G401.6 (cell line): ENCODE results near the gene HSPA4L.
A peak's percentile ranks its signal among the peaks of the same experiment; 100 is the strongest.

Experiments
- FAIRE-seq: peaks from 2 replicates; lab custom pipeline; 2012; peaks lifted over from hg19 to GRCh38; lab: Jason Lieb, UNC

The HSPA4L gene

GRCh38 chr4:127782275-127783025, at the start of gene HSPA4L:
Gene HSPA4L, plus strand, starts transcription at chr4:127782322. Its CDS starts 229 bp downstream, at chr4:127782551.
- FAIRE-seq = no peak

- FAIRE-seq = peak; percentile 96
Observed at GRCh38 chr4:127732623-127733328, 49.3 kb upstream of the HSPA4L start.

- FAIRE-seq = no peak
Observed at GRCh38 chr4:127734976-127735375, 47.1 kb upstream of the HSPA4L start.

- no peak for FAIRE-seq
Observed at GRCh38 chr4:127737295-127737694, 44.8 kb upstream of the HSPA4L start.

GRCh38 chr4:127741247-127741646, 40.9 kb upstream of the HSPA4L start:
- FAIRE-seq = no peak

- no peak for FAIRE-seq
Observed at GRCh38 chr4:127747883-127748282, 34.2 kb upstream of the HSPA4L start.

- FAIRE-seq = no peak
Observed at GRCh38 chr4:127748957-127749356, 33.2 kb upstream of the HSPA4L start.

GRCh38 chr4:127756906-127757305, 25.2 kb upstream of the HSPA4L start:
- FAIRE-seq = no peak

- no peak for FAIRE-seq
Observed at GRCh38 chr4:127759228-127759820, 22.8 kb upstream of the HSPA4L start.

GRCh38 chr4:127759893-127760292, 22.2 kb upstream of the HSPA4L start:
- no peak for FAIRE-seq

GRCh38 chr4:127771535-127772275, 10.4 kb upstream of the HSPA4L start:
- no peak for FAIRE-seq

GRCh38 chr4:127772769-127773671, 9.1 kb upstream of the HSPA4L start:
- FAIRE-seq = no peak

GRCh38 chr4:127775843-127776242, 6.3 kb upstream of the HSPA4L start:
- no peak for FAIRE-seq

GRCh38 chr4:127776620-127777019, 5.5 kb upstream of the HSPA4L start:
- FAIRE-seq = no peak

- no peak for FAIRE-seq
Observed at GRCh38 chr4:127777487-127777886, 4.6 kb upstream of the HSPA4L start.

GRCh38 chr4:127778102-127778501, 4.0 kb upstream of the HSPA4L start:
- FAIRE-seq = no peak

GRCh38 chr4:127780598-127780997, 1.5 kb upstream of the HSPA4L start:
- FAIRE-seq = no peak

- no peak for FAIRE-seq
Observed at GRCh38 chr4:127781300-127782024, 660 bp upstream of the HSPA4L start.

- FAIRE-seq = no peak
Observed at GRCh38 chr4:127782025-127782274, 172 bp upstream of the HSPA4L start.

- FAIRE-seq = peak; percentile 44
Observed at GRCh38 chr4:127783026-127783769, 1.1 kb downstream of the HSPA4L start.
